Measurements from ENCODE around the gene ZNF771.

ZNF771 gene

GRCh38 chr16:30429418-30429677 is 21.9 kb downstream of the ZNF771 start:
- peaks cover 0 to 20% (median 11%) of the 10 kb centered on the region in 4 donors for H3K4me1 ChIP-seq
- H3K27ac ChIP-seq = peak overlapping the region; percentile 65 to 69
- peak overlapping the region; percentile 56 to 63 for H3K4me3 ChIP-seq
- DNase-seq = no peak
- intact Hi-C loops (cut with DNase I; ENCODE audit: low total_unique reads) = no loop called here
- H3K9me3 ChIP-seq = no peaks in the 10 kb centered on the region
- TF ChIP-seq, protein P1, sequence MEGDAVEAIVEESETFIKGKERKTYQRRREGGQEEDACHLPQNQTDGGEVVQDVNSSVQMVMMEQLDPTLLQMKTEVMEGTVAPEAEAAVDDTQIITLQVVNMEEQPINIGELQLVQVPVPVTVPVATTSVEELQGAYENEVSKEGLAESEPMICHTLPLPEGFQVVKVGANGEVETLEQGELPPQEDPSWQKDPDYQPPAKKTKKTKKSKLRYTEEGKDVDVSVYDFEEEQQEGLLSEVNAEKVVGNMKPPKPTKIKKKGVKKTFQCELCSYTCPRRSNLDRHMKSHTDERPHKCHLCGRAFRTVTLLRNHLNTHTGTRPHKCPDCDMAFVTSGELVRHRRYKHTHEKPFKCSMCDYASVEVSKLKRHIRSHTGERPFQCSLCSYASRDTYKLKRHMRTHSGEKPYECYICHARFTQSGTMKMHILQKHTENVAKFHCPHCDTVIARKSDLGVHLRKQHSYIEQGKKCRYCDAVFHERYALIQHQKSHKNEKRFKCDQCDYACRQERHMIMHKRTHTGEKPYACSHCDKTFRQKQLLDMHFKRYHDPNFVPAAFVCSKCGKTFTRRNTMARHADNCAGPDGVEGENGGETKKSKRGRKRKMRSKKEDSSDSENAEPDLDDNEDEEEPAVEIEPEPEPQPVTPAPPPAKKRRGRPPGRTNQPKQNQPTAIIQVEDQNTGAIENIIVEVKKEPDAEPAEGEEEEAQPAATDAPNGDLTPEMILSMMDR (IDR thresholded peaks at IDR 0.05) = no peak
- no peaks in the 10 kb centered on the region for H3K27me3 ChIP-seq
- H3K36me3 ChIP-seq = peaks cover 0 to 27% (median under 1%) of the 10 kb centered on the region in 3 donors

DNA sequence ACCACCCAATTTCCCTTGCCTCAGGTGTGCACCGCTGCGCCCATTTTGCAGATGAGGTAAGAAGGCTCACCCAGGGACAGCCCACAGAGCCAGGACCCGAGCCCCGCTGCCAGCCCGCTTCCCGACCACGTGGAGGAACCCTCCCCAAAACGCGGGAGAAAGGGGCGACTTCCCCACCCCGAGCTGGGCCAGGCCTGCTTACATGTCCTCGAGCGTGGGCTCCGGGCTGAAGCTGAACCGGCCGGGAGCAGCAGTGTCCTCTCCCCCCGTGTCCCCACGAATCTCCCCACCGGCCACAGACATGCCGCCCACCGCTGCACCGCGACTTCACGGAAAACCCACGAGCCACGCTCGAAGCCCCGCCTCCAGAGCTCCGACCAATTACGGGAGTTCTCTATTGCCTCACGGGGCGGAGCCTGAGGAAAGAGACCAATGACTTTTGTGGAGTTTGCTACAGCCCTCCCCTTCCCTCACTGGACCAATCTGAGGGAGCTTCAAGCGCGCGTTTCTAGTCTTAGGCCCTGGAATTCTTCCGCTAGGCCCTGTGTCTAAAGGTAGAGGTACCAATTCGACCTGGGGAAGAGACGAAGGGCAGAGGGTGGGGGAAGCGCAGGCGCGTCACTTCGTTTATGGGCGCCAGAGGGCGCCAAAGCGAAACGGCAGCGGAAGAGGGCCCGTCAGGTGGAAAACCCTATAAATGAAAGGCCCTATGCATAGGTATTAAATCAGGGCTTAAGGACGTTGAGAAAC is 22.4 kb downstream of the ZNF771 start, which contains the start of gene DCTPP1:
DCTPP1 (minus strand) TSS at position 353 of the 750 bp plus-strand sequence; CDS start at position 303, 50 bp downstream.
- Histone ChIP-seq H3K27ac (peak within 1 kb of the TSS; percentile 65 to 69), H3K36me3 (peaks cover 0 to 22% (median 0%) of the 10 kb centered on the region in 3 donors), H3K4me1 (peaks cover 0 to 20% (median 11%) of the 10 kb centered on the region in 4 donors), H3K4me3 (peak within 1 kb of the TSS; percentile 56 to 63), H3K27me3 (no peaks in the 10 kb centered on the region), H3K9me3 (no peaks in the 10 kb centered on the region)
- TF ChIP-seq, protein P1 (IDR thresholded peaks at IDR 0.05) = peak; percentile 74 to 79
- intact Hi-C loops (cut with DNase I; ENCODE audit: low total_unique reads) = no loop called here
- DNase-seq = peak; percentile 97

DNA sequence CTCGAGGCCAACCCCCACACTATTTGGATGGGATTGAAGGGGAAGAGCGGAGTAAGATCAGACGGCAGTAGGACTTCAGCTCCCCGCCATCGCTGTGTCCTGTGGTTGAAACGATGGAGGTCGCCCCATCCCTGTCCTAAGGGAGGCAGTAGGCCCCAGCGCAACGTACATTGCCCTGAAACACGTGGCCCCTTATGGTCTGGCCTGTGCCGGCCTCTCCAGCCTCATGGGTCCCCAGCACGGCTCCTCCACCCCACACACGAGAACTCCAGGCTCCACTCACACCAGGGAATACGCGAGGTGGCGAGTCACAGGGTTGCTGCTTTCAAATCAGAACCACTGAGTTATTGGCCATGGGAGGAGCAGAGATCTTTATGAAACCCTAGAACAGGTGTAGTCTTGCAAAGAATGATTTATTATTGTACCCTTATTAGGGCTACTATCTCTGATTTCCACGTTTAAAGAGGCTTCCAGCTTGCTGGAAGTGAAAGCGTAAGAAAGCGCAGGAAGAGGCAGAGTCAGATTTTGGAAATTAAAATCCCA is 23.1 kb downstream of the ZNF771 start:
- Histone ChIP-seq H3K9me3 (no peaks in the 10 kb centered on the region), H3K4me1 (peaks cover 0 to 20% (median 11%) of the 10 kb centered on the region in 4 donors), H3K27ac (peak overlapping the region; percentile 65 to 69), H3K36me3 (peaks cover 0 to 17% (median 0%) of the 10 kb centered on the region in 3 donors), H3K27me3 (no peaks in the 10 kb centered on the region), H3K4me3 (peak overlapping the region; percentile 56 to 63)
- no peak for DNase-seq
- intact Hi-C loops (cut with DNase I; ENCODE audit: low total_unique reads) = no loop called here
- TF ChIP-seq, protein P1 (IDR thresholded peaks at IDR 0.05) = no peak

GRCh38 chr16:30434852-30435251 is 27.4 kb downstream of the ZNF771 start:
- H3K27me3 ChIP-seq = no peaks in the 10 kb centered on the region

DNA sequence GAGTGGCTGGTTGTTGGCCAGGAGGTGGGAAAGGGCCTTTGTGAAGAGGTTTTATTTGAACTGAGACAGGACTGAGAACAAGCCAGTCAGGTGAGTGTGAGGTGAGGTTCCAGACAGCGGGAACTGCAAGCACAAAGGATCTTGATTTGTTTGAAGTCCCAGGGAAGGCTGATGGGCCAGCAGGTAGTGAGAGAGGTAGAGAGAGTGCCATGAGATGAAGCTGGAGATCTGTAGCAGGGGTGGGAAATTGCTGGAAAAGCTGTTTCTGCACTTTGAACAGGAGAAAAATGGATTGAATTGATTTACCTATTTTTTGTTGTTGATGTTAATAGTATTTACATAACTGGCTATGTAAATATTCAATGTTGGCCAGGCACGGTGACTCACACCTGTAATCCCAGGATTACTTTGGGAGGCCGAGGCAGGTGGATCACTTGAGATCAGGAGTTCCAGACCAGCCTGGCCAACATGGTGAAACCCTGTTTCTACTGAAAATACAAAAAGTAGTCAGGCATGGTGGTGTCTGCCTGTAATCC is 30.2 kb downstream of the ZNF771 start:
- H3K27ac ChIP-seq = no peak overlapping the region
- DNase-seq = no peak
- intact Hi-C loops (cut with DNase I; ENCODE audit: low total_unique reads) = no loop called here

More at GRCh38 chr16:30434852-30435251, 27.4 kb downstream of the ZNF771 start:
- TF ChIP-seq, protein P1 (IDR thresholded peaks at IDR 0.05) = no peak
- Histone ChIP-seq H3K36me3 (no peaks in the 10 kb centered on the region), H3K4me3 (no peak overlapping the region), H3K4me1 (peaks cover 0 to 6% (median 2%) of the 10 kb centered on the region in 4 donors), H3K27ac (no peak overlapping the region), H3K9me3 (no peaks in the 10 kb centered on the region)
- intact Hi-C loops (cut with DNase I; ENCODE audit: low total_unique reads) = no loop called here
- no peak for DNase-seq

More for the DNA sequence above, 30.2 kb downstream of the ZNF771 start:
- TF ChIP-seq, protein P1 (IDR thresholded peaks at IDR 0.05) = no peak
- Histone ChIP-seq H3K4me3 (no peak overlapping the region), H3K4me1 (no peaks in the 10 kb centered on the region), H3K9me3 (no peaks in the 10 kb centered on the region), H3K27me3 (no peaks in the 10 kb centered on the region), H3K36me3 (peaks cover 0 to 1% (median 0%) of the 10 kb centered on the region in 3 donors)
